Naive thymus-derived CD4-positive, alpha-beta T cell (primary cell): ENCODE measurements around the gene CHCHD6. TPM values are rescaled to one million over a fixed set of nuclear protein-coding genes. Genes with fewer than 3 reads are reported as not detected.
A peak's percentile ranks its signal among the peaks of the same experiment; 100 is the strongest.

Experiments
- ATAC-seq: fragments of 150-1000 bp; cut with Tn5 transposase; 2 replicates; pipeline ENCODE4 v1.10.0; 2021; ENCODE audit warnings: mild to moderate bottlenecking, moderate library complexity
- CTCF ChIA-PET: fragments of 350-600 bp; sonication (Branson Sonifier 250); formaldehyde crosslinking; loops from one replicate; lab custom pipeline; 2021; ENCODE audit warnings: antibody characterized with exemption; lab: Charles Lee
- POLR2A ChIA-PET: fragments of 350-600 bp; sonication (Branson Sonifier 250); formaldehyde crosslinking; loops from one replicate; lab custom pipeline; 2021; ENCODE audit warnings: antibody characterized with exemption, inconsistent platforms; lab: Charles Lee
- DNase-seq, 9 donors: peaks; one replicate each; pipeline versions ENCODE4 v3.0.0 to v3.0.0-alpha.2; 2020 to 2022; ENCODE audit warnings: mixed read lengths in 1 of 9
- H3K27ac ChIP-seq: one replicate; pipeline ENCODE4 v1.7.0; 2013; ENCODE audit warnings: mild to moderate bottlenecking, low read depth, low read length, moderate library complexity
- H3K27me3 ChIP-seq, 2 donors: one replicate each; pipeline ENCODE4 v1.7.0; 2013; ENCODE audit warnings: low read length in 2 of 2, mild to moderate bottlenecking in 2 of 2, moderate library complexity in 2 of 2; ENCODE audit not compliant: control insufficient read depth in 2 of 2, insufficient read depth in 2 of 2
- H3K36me3 ChIP-seq, 3 experiments: 1 replicate in 2 of 3; 2 replicates in 1 of 3; pipeline ENCODE4 v1.7.0; 2013; ENCODE audit warnings: low read length in 3 of 3, mild to moderate bottlenecking in 3 of 3, moderate library complexity in 1 of 3; ENCODE audit not compliant: insufficient read depth in 3 of 3, control insufficient read depth in 2 of 3
- H3K4me1 ChIP-seq, 2 donors: one replicate each; pipeline ENCODE4 v1.7.0; 2013; ENCODE audit warnings: low read length in 2 of 2, mild to moderate bottlenecking in 2 of 2, moderate library complexity in 1 of 2; ENCODE audit not compliant: control insufficient read depth in 2 of 2, insufficient read depth in 2 of 2
- H3K4me3 ChIP-seq: 2 replicates; pipeline ENCODE4 v1.7.0; 2013; ENCODE audit warnings: mild to moderate bottlenecking, low read length
- H3K9me3 ChIP-seq, 3 experiments: 1 replicate in 2 of 3; 2 replicates in 1 of 3; pipeline ENCODE4 v1.7.0; 2013; ENCODE audit warnings: low read length in 3 of 3; ENCODE audit not compliant: control insufficient read depth in 2 of 3
- H3K27ac Mint-ChIP-seq, 9 donors: one replicate each; pipeline ENCODE4 v1.8.0; 2020 to 2022; ENCODE audit warnings: mixed read lengths in 9 of 9, mild to moderate bottlenecking in 8 of 9, moderate library complexity in 5 of 9, inconsistent platforms in 2 of 9
- H3K27me3 Mint-ChIP-seq, 5 donors: one replicate each; pipeline ENCODE4 v1.8.0; 2021 to 2022; ENCODE audit warnings: mixed read lengths in 5 of 5, mild to moderate bottlenecking in 1 of 5
- H3K36me3 Mint-ChIP-seq, 5 donors: one replicate each; pipeline ENCODE4 v1.8.0; 2020 to 2022; ENCODE audit warnings: mixed read lengths in 5 of 5, mild to moderate bottlenecking in 3 of 5, inconsistent platforms in 1 of 5
- H3K4me1 Mint-ChIP-seq, 7 donors: one replicate each; pipeline ENCODE4 v1.8.0; 2020 to 2022; ENCODE audit warnings: mixed read lengths in 7 of 7, mild to moderate bottlenecking in 3 of 7, inconsistent platforms in 1 of 7
- H3K4me3 Mint-ChIP-seq, 10 donors: one replicate each; pipeline ENCODE4 v1.8.0; 2020 to 2022; ENCODE audit warnings: mild to moderate bottlenecking in 10 of 10, mixed read lengths in 10 of 10, moderate library complexity in 6 of 10, inconsistent platforms in 2 of 10
- H3K9me3 Mint-ChIP-seq, 11 donors: one replicate each; pipeline ENCODE4 v1.8.0; 2020 to 2022; ENCODE audit warnings: mixed read lengths in 11 of 11, mild to moderate bottlenecking in 4 of 11, inconsistent platforms in 1 of 11, moderate library complexity in 1 of 11
- intact Hi-C, 2 donors: fragments of 100-400 bp; cut with micrococcal nuclease; formaldehyde crosslinking; loops; one replicate each; pipeline ENCODE4 v1.15.1; 2023
- polyA plus RNA-seq, 2 donors: library from polyadenylated mRNA; unstranded; fragments of 300-500 nt; fragmentation: Illumina TruSeq; gene quantifications; one replicate each; pipeline ENCODE4 v1.2.3, GENCODE V29; 2021
- total RNA-seq, 6 experiments: library from RNA in 5 of 6; stranded (reverse) in 5 of 6; gene quantifications; 1 replicate in 5 of 6; 2 replicates in 1 of 6; pipeline ENCODE4 v1.2.3 and lab custom pipeline; 2021 to 2026

CHCHD6 gene
- total and polyA plus RNA-seq, 7 experiments from 2014 or later, result 5.4 to 15.1 (median 11.0) TPM

- no peak overlapping the region for H3K27ac ChIP-seq
- H3K9me3 ChIP-seq, result no peaks in the 10 kb centered on the region
- no peaks in the 10 kb centered on the region for H3K27me3 ChIP-seq
- no peak overlapping the region for H3K4me3 ChIP-seq
- no peaks in the 10 kb centered on the region for H3K4me1 ChIP-seq
- no peak for DNase-seq
- peaks cover 0 to 23% (median 0%) of the 10 kb centered on the region in 5 donors for H3K36me3 Mint-ChIP-seq
- H3K27ac Mint-ChIP-seq, result no peak overlapping the region
- H3K27me3 Mint-ChIP-seq, result no peaks in the 10 kb centered on the region
- H3K4me1 Mint-ChIP-seq, result peaks cover 0 to 3% (median 0%) of the 10 kb centered on the region in 7 donors
- CTCF ChIA-PET, result no interaction called here
- POLR2A ChIA-PET, result no interaction called here
- intact Hi-C loops, result no loop called here
- H3K4me3 Mint-ChIP-seq, result no peak overlapping the region
- ATAC-seq, result no peak
- H3K9me3 Mint-ChIP-seq, result peaks cover 0 to 1% (median 0%) of the 10 kb centered on the region in 11 donors
- no peaks in the 10 kb centered on the region for H3K36me3 ChIP-seq
These were observed 233.9 kb downstream of the CHCHD6 start for GRCh38 chr3:126937973-126938372.

DNA sequence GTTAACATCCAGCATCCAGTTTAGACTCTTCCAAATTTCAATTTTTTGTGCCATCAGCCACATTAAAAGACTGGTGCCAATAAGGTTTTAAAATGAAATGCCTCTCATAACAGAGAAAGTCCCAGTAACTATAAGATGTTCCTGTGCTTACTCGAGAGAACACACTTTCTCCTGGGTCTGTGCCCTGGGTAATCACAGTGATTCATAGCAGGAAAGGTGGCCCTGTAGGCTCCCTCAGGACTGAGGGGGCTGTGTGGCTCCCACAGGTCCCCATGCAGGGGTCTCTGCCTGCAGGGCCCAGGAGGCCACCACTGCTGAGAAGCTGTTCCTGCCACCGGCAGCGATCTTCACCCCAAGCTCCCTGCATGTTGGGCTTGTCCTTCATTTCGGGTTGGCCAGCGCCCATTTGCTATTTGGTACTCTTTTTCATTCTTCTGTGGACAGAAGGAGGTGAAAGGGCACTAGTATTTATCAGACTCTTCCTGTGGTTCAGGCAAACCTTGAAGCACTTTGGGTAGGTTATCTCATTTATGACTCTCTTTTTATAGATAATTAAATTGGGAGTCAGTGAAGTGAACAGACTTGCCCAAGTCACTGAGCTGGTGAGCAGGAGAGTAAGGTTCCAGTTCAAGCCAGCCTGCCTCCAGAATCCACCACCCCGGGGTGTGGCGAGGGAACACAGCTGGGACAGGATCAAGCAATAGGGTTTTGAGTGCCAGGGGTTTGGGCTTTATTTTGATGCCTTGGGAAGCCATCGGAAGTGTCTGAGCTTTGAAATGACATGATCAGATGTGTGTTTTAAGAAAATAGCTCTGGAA is 234.7 kb downstream of the CHCHD6 start:
- H3K9me3 ChIP-seq, result no peaks in the 10 kb centered on the region
- intact Hi-C loops, result no loop called here
- Mint-ChIP-seq H3K27me3 (no peaks in the 10 kb centered on the region), H3K9me3 (peaks cover 0 to 1% (median 0%) of the 10 kb centered on the region in 11 donors), H3K4me1 (peaks cover 0 to 3% (median 0%) of the 10 kb centered on the region in 7 donors), H3K27ac (no peak overlapping the region), H3K36me3 (peaks cover 0 to 23% (median 2%) of the 10 kb centered on the region in 5 donors), H3K4me3 (no peak overlapping the region)
- ChIA-PET POLR2A (no interaction called here), CTCF (no interaction called here)
- no peaks in the 10 kb centered on the region for H3K27me3 ChIP-seq
- no peaks in the 10 kb centered on the region for H3K4me1 ChIP-seq
- ATAC-seq (no peak), DNase-seq (no peak)
- no peaks in the 10 kb centered on the region for H3K36me3 ChIP-seq
- no peak overlapping the region for H3K4me3 ChIP-seq
- H3K27ac ChIP-seq, result no peak overlapping the region

GRCh38 chr3:126939338-126939718 is 235.3 kb downstream of the CHCHD6 start:
- no peak overlapping the region for H3K4me3 Mint-ChIP-seq
- Histone ChIP-seq H3K36me3 (no peaks in the 10 kb centered on the region), H3K4me1 (no peaks in the 10 kb centered on the region), H3K9me3 (no peaks in the 10 kb centered on the region), H3K27ac (no peak overlapping the region), H3K27me3 (no peaks in the 10 kb centered on the region), H3K4me3 (no peak overlapping the region)
- peaks cover 0 to 3% (median 0%) of the 10 kb centered on the region in 7 donors for H3K4me1 Mint-ChIP-seq
- ChIA-PET CTCF (no interaction called here), POLR2A (no interaction called here)
- ATAC-seq (no peak), DNase-seq (no peak)
- no peaks in the 10 kb centered on the region for H3K27me3 Mint-ChIP-seq
- H3K36me3 Mint-ChIP-seq, result peaks cover 0 to 20% (median 3%) of the 10 kb centered on the region in 5 donors
- peaks cover 0 to 1% (median 0%) of the 10 kb centered on the region in 11 donors for H3K9me3 Mint-ChIP-seq
- intact Hi-C loops, result no loop called here
- no peak overlapping the region for H3K27ac Mint-ChIP-seq

GRCh38 chr3:126939733-126940132 is 235.7 kb downstream of the CHCHD6 start:
- peaks cover 0 to 3% (median 0%) of the 10 kb centered on the region in 7 donors for H3K4me1 Mint-ChIP-seq
- H3K27ac Mint-ChIP-seq, result no peak overlapping the region
- Histone ChIP-seq H3K4me1 (no peaks in the 10 kb centered on the region), H3K27me3 (no peaks in the 10 kb centered on the region), H3K9me3 (no peaks in the 10 kb centered on the region), H3K36me3 (no peaks in the 10 kb centered on the region), H3K4me3 (no peak overlapping the region), H3K27ac (no peak overlapping the region)
- no peaks in the 10 kb centered on the region for H3K27me3 Mint-ChIP-seq
- intact Hi-C loops, result no loop called here
- ATAC-seq (no peak), DNase-seq (no peak)
- H3K4me3 Mint-ChIP-seq, result no peak overlapping the region
- ChIA-PET POLR2A (no interaction called here), CTCF (no interaction called here)
- peaks cover 0 to 1% (median 0%) of the 10 kb centered on the region in 11 donors for H3K9me3 Mint-ChIP-seq
- H3K36me3 Mint-ChIP-seq, result peaks cover 0 to 20% (median 3%) of the 10 kb centered on the region in 5 donors

DNA sequence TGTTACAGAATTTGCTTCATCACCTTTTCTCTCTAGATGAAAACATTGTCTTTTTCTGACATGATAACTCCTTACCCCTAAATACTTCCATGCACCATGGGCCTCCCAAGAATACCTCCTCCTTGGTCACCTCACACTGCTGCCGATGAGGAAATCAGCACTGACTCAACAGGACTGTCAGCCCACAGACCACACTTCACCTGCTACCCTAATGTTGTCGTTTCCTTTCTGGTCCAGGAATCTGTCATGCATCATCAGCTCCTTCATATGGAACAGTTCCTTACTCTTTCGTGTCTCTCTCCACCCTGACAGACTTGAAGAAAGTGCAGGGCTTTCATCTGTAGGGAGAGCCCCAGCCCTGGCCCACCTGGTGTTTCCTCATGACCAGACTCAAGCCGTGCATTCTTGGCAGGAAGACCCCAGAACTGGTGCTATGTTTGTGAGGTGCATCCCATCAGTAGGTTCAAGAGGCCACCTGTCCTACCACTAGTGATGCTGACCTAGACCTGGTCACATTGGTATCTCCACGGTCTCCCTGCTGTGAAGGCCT is 237.8 kb downstream of the CHCHD6 start:
- intact Hi-C loops, result no loop called here
- H3K9me3 ChIP-seq, result no peaks in the 10 kb centered on the region
- H3K36me3 ChIP-seq, result no peaks in the 10 kb centered on the region
- no peaks in the 10 kb centered on the region for H3K27me3 ChIP-seq
- H3K36me3 Mint-ChIP-seq, result peaks cover 0 to 20% (median 3%) of the 10 kb centered on the region in 5 donors
- H3K4me1 Mint-ChIP-seq, result no peaks in the 10 kb centered on the region
- ATAC-seq (no peak), DNase-seq (no peak)
- no peaks in the 10 kb centered on the region for H3K27me3 Mint-ChIP-seq
- H3K4me3 ChIP-seq, result no peak overlapping the region
- ChIA-PET CTCF (no interaction called here), POLR2A (no interaction called here)
- H3K27ac ChIP-seq, result no peak overlapping the region
- peaks cover 0 to 1% (median 0%) of the 10 kb centered on the region in 11 donors for H3K9me3 Mint-ChIP-seq
- no peaks in the 10 kb centered on the region for H3K4me1 ChIP-seq
- no peak overlapping the region for H3K4me3 Mint-ChIP-seq
- H3K27ac Mint-ChIP-seq, result no peak overlapping the region

DNA sequence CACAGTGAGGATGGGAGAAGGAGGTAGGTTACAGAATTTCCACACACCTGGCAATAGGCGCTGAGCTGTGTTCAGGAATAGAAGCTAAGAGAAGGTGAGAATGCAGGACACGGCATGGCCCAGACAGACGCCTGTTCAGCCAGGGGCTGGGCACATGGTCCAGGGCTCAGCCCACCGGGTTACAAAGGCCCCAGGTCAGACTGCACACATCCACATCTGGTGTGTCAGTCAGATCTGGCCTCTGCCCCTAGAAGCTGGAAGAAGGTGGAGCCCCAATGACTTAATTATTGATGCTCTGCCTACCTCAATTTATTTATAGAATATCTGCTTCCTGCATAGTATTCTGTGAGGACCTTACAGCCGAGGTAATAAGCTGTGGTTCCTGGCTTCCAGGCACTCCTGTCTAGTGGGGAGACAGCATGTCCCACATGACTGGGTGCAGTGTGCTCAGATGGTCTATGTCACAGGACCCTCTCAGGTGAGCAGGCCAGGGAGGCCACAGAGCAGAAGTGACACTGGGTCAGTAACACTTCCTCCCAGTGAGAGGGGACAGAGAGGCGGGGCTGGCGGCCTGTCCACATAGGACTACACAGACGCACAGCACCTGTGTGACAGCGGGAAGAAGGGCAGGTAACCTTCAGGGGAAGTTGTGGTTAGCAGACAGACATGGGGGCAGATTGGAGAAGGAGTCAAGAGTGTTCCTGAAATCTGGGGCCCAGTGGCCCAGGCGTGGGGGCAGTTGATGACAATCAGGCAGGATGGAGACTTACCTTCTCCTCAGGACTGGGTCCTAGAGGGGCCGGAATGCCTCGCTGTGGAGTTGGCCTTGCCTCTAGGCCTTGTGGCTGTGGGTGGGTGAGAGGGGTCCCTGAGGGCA is 240.3 kb downstream of the CHCHD6 start:
- intact Hi-C loops, result no loop called here
- Mint-ChIP-seq H3K9me3 (peaks cover 0 to 1% (median 0%) of the 10 kb centered on the region in 11 donors), H3K4me1 (peaks cover 0 to 7% (median 5%) of the 10 kb centered on the region in 7 donors), H3K27ac (peak overlapping the region in 1 of 9 donors; percentile 34), H3K36me3 (peaks cover 0 to 25% (median 3%) of the 10 kb centered on the region in 5 donors), H3K27me3 (no peaks in the 10 kb centered on the region), H3K4me3 (no peak overlapping the region)
- ChIA-PET CTCF (no interaction called here), POLR2A (no interaction called here)
- Histone ChIP-seq H3K4me1 (no peaks in the 10 kb centered on the region), H3K27me3 (no peaks in the 10 kb centered on the region), H3K36me3 (peaks cover 0 to 5% (median 0%) of the 10 kb centered on the region in 3 experiments), H3K9me3 (no peaks in the 10 kb centered on the region), H3K27ac (no peak overlapping the region), H3K4me3 (no peak overlapping the region)
- ATAC-seq (no peak), DNase-seq (no peak)
